CD4-positive, alpha-beta T cell treated with Interleukin-6 at 100 ng/mL for 8 hours (primary cell): ENCODE measurements around the gene TRIM43.
"Not testable (repeated sequence)": the region's sequence is repeated elsewhere in the genome, so short reads cannot be mapped to it uniquely, and the experiment has no call there.

ENCODE experiments used
- DNase-seq: peaks from one replicate; pipeline ENCODE4 v3.0.0-alpha.2; 2020; ENCODE audit warnings: mixed read lengths, low spot score

Gene TRIM43

DNA sequence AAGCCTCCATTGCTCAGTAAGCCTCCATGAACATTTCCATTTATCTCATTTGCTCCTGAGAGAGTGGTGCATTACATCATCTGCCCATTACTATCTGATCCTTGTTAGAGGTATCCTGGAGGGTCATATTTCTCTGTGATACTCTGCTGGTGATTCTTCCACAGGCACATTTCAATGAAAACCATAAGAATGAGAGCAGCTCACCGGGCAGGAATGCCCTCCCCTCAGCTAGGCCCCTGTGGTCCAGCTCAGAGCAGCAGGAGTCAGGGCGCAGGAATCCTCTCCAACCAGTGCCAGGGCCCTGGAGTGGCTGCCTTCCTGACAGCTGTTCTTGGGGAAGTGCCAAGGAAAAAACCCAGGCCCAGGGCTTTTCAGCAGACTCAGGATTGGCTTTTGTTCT lies 50.0 kb downstream of the TRIM43 start:
- not testable (repeated sequence) for DNase-seq

DNA sequence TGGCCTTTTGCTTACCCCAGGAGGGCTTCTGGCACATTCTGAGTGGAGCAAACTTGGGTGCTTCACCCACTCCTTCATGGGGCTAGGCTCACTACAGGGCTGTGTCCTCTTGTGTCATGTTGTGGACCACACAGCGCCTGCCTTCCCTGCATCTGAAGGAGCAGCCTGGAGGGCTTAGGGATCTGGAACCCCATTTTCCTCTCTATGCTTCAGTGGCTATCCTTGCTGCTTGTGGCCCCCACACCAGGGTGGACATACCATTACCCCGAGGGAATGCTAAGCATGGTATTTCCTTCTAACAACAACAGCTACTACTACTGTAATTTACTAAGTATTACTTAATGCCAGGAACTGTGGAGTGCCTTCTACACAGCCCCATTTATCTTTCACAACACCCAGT lies 50.6 kb downstream of the TRIM43 start:
- not testable (repeated sequence) for DNase-seq

DNA sequence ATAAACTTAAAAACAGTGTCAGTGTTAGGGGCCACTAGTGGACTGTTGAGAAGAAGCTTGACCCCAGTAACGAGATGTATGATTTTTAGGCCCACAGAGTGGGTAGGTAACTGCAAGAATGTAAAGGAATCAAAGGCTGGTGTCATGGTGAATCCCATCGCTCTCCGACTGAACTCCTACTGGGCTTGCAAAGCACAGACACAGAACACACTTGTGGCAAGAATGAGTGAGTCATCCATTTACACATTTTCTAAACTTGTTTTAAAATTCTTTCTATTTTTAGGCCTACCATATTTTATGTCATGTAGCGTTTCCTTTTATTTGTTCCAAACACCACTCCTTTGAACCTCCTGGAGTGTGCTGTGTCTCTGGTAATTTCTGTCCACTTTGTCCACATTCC lies 51.1 kb downstream of the TRIM43 start:
- DNase-seq = not testable (repeated sequence)

DNA sequence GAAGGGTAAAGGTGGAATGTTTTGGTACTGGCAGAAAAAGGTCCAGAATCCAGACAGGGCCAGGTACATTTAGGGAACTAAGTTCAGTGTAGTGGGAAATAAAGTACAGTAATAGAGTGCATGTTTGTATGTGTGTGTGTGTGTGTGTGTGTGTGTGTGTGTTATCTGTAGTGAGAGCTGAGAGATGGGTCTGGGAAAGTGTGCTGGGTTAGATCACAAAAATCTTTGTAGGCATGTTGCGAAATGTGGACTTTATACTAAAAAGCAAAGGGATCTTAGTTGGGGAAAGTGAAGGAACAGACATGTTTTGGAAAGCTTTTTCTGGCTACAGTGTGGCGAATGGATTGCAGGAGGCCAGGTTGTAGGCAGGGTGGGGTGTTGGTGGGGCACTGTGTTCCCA lies 53.5 kb downstream of the TRIM43 start:
- not testable (repeated sequence) for DNase-seq

- not testable (repeated sequence) for DNase-seq
Observed at GRCh38 chr2:95646274-95646994, 54.6 kb downstream of the TRIM43 start.

GRCh38 chr2:95648894-95649544 lies 57.2 kb downstream of the TRIM43 start:
- not testable (repeated sequence) for DNase-seq
